ENCODE data around the gene MINAR2.

MINAR2 gene, protein sequence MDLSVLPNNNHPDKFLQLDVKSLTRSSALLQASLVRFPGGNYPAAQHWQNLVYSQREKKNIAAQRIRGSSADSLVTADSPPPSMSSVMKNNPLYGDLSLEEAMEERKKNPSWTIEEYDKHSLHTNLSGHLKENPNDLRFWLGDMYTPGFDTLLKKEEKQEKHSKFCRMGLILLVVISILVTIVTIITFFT

DNA sequence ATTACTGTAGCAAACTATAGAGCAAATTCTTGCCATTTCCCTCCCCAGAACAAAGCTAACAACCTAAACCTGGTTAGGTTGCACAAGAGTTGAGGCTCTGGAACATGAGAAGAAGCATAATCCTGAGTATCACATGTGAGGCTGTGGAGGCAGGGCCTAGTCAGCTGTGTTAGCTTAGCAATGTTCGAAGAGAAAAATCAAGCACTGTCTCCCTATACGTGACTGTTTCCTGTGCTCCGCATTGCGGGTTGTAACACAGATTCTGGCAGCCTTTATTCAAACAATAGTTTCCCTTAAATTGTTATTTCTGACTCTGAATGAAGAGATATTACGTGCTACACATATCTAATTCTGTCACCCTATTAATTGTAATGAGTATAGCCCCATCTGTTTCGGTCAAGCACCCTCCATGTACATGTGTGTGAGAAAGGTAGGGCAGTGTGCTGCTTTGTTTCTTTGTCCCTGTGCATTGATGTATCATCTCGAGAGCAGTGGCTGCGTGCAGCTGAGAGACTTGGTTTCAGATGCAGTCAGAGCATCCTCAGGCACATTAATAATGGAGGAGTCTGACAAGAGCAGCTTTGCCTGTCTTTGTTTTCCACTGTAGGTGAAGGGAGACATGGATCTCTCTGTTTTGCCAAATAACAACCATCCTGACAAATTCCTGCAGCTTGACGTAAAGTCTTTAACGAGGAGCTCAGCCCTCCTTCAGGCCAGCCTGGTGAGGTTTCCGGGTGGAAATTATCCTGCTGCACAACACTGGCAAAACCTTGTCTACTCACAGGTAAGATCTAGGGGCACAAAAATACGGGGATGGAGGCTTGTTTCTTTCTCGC lies at the start of gene MINAR2:
TSS of gene MINAR2 (plus strand) at position 523 of the 836 bp plus-strand sequence. CDS start at position 620, 97 bp downstream.
- H3K27me3 Mint-ChIP-seq (ENCODE audit: low read depth): no peaks in the 10 kb centered on the region
- no peak for DNase-seq (ENCODE audit: low spot score)
- no peaks in the 10 kb centered on the region for H3K4me1 Mint-ChIP-seq (ENCODE audit: low read depth)
- H3K36me3 Mint-ChIP-seq (ENCODE audit: low read depth): no peaks in the 10 kb centered on the region
- H3K4me3 Mint-ChIP-seq: no peak within 1 kb of the TSS
- H3K27ac Mint-ChIP-seq: no peak within 1 kb of the TSS
- no peaks in the 10 kb centered on the region for H3K9me3 Mint-ChIP-seq

- Mint-ChIP-seq H3K4me3 (no peak overlapping the region), H3K27me3 (ENCODE audit: low read depth) (no peaks in the 10 kb centered on the region), H3K36me3 (ENCODE audit: low read depth) (no peaks in the 10 kb centered on the region), H3K27ac (no peak overlapping the region), H3K9me3 (no peaks in the 10 kb centered on the region), H3K4me1 (ENCODE audit: low read depth) (no peaks in the 10 kb centered on the region)
- DNase-seq (ENCODE audit: low spot score): no peak
These were observed 49.2 kb upstream of the MINAR2 start for GRCh38 chr5:129698661-129699060.

- Mint-ChIP-seq H3K4me1 (ENCODE audit: low read depth) (no peaks in the 10 kb centered on the region), H3K27me3 (ENCODE audit: low read depth) (no peaks in the 10 kb centered on the region), H3K36me3 (ENCODE audit: low read depth) (no peaks in the 10 kb centered on the region), H3K4me3 (no peak overlapping the region), H3K9me3 (no peaks in the 10 kb centered on the region), H3K27ac (no peak overlapping the region)
- no peak for DNase-seq (ENCODE audit: low spot score)
These were observed 31.7 kb upstream of the MINAR2 start for GRCh38 chr5:129716235-129716634.

- H3K27me3 Mint-ChIP-seq (ENCODE audit: low read depth): no peaks in the 10 kb centered on the region
- no peaks in the 10 kb centered on the region for H3K9me3 Mint-ChIP-seq
- no peaks in the 10 kb centered on the region for H3K4me1 Mint-ChIP-seq (ENCODE audit: low read depth)
- no peak overlapping the region for H3K4me3 Mint-ChIP-seq
- H3K36me3 Mint-ChIP-seq (ENCODE audit: low read depth): no peaks in the 10 kb centered on the region
- H3K27ac Mint-ChIP-seq: no peak overlapping the region
- DNase-seq (ENCODE audit: low spot score): no peak
These were observed 31.2 kb upstream of the MINAR2 start for GRCh38 chr5:129716651-129717050.

DNA sequence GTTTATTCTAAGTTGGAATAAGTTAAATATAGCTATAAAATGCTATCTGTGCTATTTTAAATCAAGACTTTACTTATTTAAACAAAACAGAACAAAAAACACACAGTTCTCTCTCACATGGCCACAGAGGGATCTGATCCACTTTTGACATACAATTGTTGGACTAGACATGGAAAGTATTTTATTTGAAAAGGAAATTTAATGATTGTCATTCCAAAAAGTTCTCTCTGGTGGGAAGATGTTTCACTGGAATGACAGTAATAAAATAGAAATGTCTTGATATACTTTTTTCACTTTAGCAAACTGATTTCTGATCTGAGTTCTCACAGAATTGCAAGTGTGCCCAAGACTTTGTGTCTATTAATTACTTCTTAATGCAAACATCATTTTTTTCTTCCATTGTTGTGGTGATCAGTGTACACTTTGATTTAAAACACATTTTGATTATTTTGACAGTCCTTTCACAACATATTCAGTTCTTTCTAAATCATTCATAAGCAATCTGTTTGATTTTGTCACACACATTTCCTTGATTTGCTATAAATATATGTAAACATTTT lies 30.1 kb upstream of the MINAR2 start:
- Mint-ChIP-seq H3K9me3 (no peaks in the 10 kb centered on the region), H3K36me3 (ENCODE audit: low read depth) (no peaks in the 10 kb centered on the region), H3K27me3 (ENCODE audit: low read depth) (no peaks in the 10 kb centered on the region), H3K27ac (no peak overlapping the region), H3K4me1 (ENCODE audit: low read depth) (no peaks in the 10 kb centered on the region), H3K4me3 (no peak overlapping the region)
- no peak for DNase-seq (ENCODE audit: low spot score)

- no peak overlapping the region for H3K4me3 Mint-ChIP-seq
- no peaks in the 10 kb centered on the region for H3K27me3 Mint-ChIP-seq (ENCODE audit: low read depth)
- H3K4me1 Mint-ChIP-seq (ENCODE audit: low read depth): no peaks in the 10 kb centered on the region
- H3K27ac Mint-ChIP-seq: no peak overlapping the region
- H3K36me3 Mint-ChIP-seq (ENCODE audit: low read depth): no peaks in the 10 kb centered on the region
- no peaks in the 10 kb centered on the region for H3K9me3 Mint-ChIP-seq
- DNase-seq (ENCODE audit: low spot score): no peak
These were observed 29.3 kb upstream of the MINAR2 start for GRCh38 chr5:129718471-129719090.

DNA sequence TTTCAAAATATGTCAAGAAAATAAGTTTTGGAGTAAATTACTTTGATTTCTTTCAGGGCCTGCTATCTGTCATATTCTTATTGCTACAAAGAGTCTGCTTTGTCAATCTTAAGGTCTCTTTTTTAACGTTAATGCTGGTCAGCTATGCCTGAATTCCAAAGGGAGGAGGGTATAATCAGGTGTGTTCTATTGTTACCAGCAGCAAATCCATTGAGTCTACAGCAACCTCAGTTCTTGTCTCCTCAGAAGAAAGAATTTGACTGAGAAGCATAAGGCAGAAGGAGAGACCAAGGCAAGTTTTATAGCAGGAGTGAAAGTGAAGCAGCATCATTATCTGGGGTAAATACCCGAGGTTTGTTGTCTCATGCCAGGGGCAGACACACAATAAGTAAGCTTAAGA lies 23.7 kb upstream of the MINAR2 start:
- DNase-seq (ENCODE audit: low spot score): no peak
- Mint-ChIP-seq H3K4me1 (ENCODE audit: low read depth) (no peaks in the 10 kb centered on the region), H3K4me3 (no peak overlapping the region), H3K9me3 (no peaks in the 10 kb centered on the region), H3K27ac (no peak overlapping the region), H3K27me3 (ENCODE audit: low read depth) (no peaks in the 10 kb centered on the region), H3K36me3 (ENCODE audit: low read depth) (no peaks in the 10 kb centered on the region)

DNA sequence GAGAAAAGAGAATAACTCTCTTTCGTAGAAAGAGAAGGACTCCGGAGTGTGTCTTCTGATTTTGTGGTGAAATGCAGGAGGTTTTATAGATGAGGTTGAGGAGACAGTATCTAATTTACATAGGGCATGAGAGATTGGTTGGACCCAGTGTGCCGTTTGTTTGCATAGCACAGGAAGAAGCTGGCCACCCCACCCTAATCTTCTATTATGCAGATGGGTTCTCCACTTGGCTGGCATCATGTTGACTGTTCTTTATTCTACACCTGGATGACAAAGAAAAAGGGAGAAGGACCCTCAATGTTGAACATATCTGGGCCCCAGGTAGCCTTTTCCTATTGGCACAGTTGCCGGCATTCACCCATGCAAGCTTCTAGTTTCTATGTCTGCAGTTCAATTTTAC lies 23.2 kb upstream of the MINAR2 start:
- H3K36me3 Mint-ChIP-seq (ENCODE audit: low read depth): no peaks in the 10 kb centered on the region
- no peaks in the 10 kb centered on the region for H3K9me3 Mint-ChIP-seq
- H3K4me1 Mint-ChIP-seq (ENCODE audit: low read depth): no peaks in the 10 kb centered on the region
- no peak overlapping the region for H3K4me3 Mint-ChIP-seq
- H3K27ac Mint-ChIP-seq: no peak overlapping the region
- H3K27me3 Mint-ChIP-seq (ENCODE audit: low read depth): no peaks in the 10 kb centered on the region
- no peak for DNase-seq (ENCODE audit: low spot score)

GRCh38 chr5:129739773-129740172 lies 8.1 kb upstream of the MINAR2 start:
- Mint-ChIP-seq H3K4me1 (ENCODE audit: low read depth) (no peaks in the 10 kb centered on the region), H3K9me3 (no peaks in the 10 kb centered on the region), H3K27ac (no peak overlapping the region), H3K27me3 (ENCODE audit: low read depth) (no peaks in the 10 kb centered on the region), H3K4me3 (no peak overlapping the region), H3K36me3 (ENCODE audit: low read depth) (no peaks in the 10 kb centered on the region)
- DNase-seq (ENCODE audit: low spot score): no peak

DNA sequence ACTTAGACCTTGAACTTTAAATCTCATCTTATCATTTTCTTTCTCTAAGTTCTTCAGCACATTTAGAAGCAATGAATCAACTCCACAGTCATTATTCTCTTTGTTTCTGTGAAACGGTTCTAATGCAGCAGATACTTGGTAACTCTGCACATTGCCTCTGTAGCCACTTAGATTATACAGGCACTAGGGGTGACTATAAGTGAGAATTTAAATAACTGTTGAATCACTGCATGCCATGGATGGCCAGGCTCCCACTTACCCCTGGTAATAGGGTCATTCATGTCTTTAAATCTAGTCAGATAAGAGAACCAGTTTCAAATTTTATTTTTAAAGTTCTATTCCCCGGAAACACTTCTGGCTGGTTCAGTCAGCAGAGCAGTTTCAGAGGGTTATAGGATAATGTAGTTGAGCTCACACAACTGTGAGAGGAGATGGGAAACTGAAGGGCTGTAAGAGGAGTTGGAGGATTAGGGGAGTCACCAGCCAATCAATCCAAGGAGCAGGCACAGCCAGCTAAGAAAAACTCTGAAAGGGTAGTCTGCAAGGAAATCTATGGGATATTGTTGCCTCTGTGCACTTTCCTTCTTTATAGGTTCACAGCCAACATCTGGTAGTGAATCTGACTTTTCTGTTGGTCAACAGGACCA lies 4.2 kb upstream of the MINAR2 start:
- Mint-ChIP-seq H3K27me3 (ENCODE audit: low read depth) (no peaks in the 10 kb centered on the region), H3K27ac (no peak overlapping the region), H3K9me3 (no peaks in the 10 kb centered on the region), H3K4me1 (ENCODE audit: low read depth) (no peaks in the 10 kb centered on the region), H3K36me3 (ENCODE audit: low read depth) (no peaks in the 10 kb centered on the region), H3K4me3 (no peak overlapping the region)
- DNase-seq (ENCODE audit: low spot score): no peak

DNA sequence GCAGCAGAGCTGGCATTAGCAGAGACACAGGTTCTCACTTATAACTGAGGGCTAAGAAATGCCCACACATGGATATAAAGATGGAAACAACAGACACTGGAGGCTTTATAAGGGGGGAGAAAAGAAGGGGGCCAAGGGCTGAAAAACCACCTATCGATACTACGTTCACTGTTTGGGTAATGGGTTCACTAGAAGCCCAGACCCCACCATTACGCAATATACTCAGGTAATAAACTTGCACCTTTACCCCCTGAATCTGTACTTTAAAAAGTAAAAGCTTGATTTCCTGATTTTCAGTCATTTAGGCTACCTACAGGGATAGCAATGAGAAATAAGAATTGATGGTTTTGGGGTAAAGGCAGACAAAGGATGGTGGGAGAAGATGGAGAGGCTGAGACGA lies 1.9 kb upstream of the MINAR2 start:
- DNase-seq (ENCODE audit: low spot score): no peak
- no peaks in the 10 kb centered on the region for H3K4me1 Mint-ChIP-seq (ENCODE audit: low read depth)
- no peaks in the 10 kb centered on the region for H3K27me3 Mint-ChIP-seq (ENCODE audit: low read depth)
- H3K9me3 Mint-ChIP-seq: no peaks in the 10 kb centered on the region
- H3K4me3 Mint-ChIP-seq: no peak overlapping the region
- no peaks in the 10 kb centered on the region for H3K36me3 Mint-ChIP-seq (ENCODE audit: low read depth)
- H3K27ac Mint-ChIP-seq: no peak overlapping the region

DNA sequence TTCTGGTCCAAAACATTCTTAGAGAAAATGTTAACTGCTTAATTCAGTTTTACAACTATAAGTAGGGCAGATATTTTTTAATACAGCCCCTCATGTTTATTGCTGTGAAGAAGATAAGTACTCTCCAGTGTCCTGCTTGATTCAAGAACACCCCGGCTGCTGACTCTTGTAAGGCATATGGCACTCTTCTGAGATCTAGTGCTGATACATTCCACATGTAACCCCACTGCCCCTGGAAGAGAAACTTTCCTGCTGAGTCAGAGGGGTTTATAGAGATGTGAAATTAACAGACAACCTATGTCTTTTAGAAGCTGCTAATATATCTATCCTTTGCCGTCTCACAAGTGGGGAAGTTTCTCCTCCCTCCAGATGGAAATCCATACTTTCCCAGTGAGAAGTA lies 1.0 kb upstream of the MINAR2 start:
- H3K27ac Mint-ChIP-seq: no peak overlapping the region

GRCh38 chr5:129748913-129749880 lies 1.3 kb downstream of the MINAR2 start:
- Mint-ChIP-seq H3K27me3 (ENCODE audit: low read depth) (no peaks in the 10 kb centered on the region), H3K9me3 (no peaks in the 10 kb centered on the region), H3K36me3 (ENCODE audit: low read depth) (no peaks in the 10 kb centered on the region), H3K4me1 (ENCODE audit: low read depth) (no peaks in the 10 kb centered on the region), H3K27ac (no peak overlapping the region), H3K4me3 (no peak overlapping the region)
- DNase-seq (ENCODE audit: low spot score): no peak

More for the DNA sequence above, 1.0 kb upstream of the MINAR2 start:
- H3K4me1 Mint-ChIP-seq (ENCODE audit: low read depth): no peaks in the 10 kb centered on the region
- DNase-seq (ENCODE audit: low spot score): no peak
- no peaks in the 10 kb centered on the region for H3K36me3 Mint-ChIP-seq (ENCODE audit: low read depth)
- no peaks in the 10 kb centered on the region for H3K27me3 Mint-ChIP-seq (ENCODE audit: low read depth)
- no peak overlapping the region for H3K4me3 Mint-ChIP-seq
- no peaks in the 10 kb centered on the region for H3K9me3 Mint-ChIP-seq
